SK-N-SH (cell line): ENCODE results near the gene SLC27A4. TPM values are rescaled to one million over a fixed set of nuclear protein-coding genes. Genes with fewer than 3 reads are reported as not detected.

Source experiments
- CTCF ChIA-PET: fragments of 300-600, 350-600 bp; formaldehyde crosslinking; extraction: SDS; loops from one replicate; lab custom pipeline; 2021; lab: Yijun Ruan, JAX
- POLR2A ChIA-PET: fragments of 350-600 bp; sonication (Branson Sonifier 250); formaldehyde crosslinking; extraction: SDS; loops from one replicate; lab custom pipeline; 2020; ENCODE audit warnings: antibody characterized with exemption, inconsistent platforms; lab: Yijun Ruan, JAX
- DNase-seq: peaks from one replicate; pipeline ENCODE4 v3.0.0; 2012
- H2AFZ ChIP-seq: fragments of 200-600 bp; sonication (generic); 2 replicates; pipeline ENCODE4 v1.8.1; 2016; ENCODE audit warnings: antibody characterized with exemption, mild to moderate bottlenecking, low read depth
- H3F3A ChIP-seq: fragments of 200-600 bp; sonication (generic); replicated peaks from 2 replicates; pipeline ENCODE3; 2016; ENCODE audit warnings: antibody characterized with exemption, mild to moderate bottlenecking; ENCODE audit not compliant: insufficient read depth
- H3K27ac ChIP-seq, 2 experiments: fragments of 200-500 bp in 1 of 2; fragments of 200-600 bp in 1 of 2; sonication (Bioruptor generic) in 1 of 2; sonication (generic), shearing (Covaris generic) in 1 of 2; 2 replicates each; pipeline versions ENCODE4 v1.5.1 to v1.6.1; 2014 to 2016; ENCODE audit warnings: low read depth in 2 of 2, inconsistent platforms in 1 of 2, low read length in 1 of 2, mild to moderate bottlenecking in 1 of 2, mixed read lengths in 1 of 2
- H3K27me3 ChIP-seq: fragments of 200-600 bp; sonication (generic), shearing (Covaris generic); 2 replicates; pipeline ENCODE4 v1.6.1; 2016; ENCODE audit warnings: mixed run types; ENCODE audit not compliant: insufficient read depth
- H3K36me3 ChIP-seq, 2 experiments: fragments of 200-500 bp in 1 of 2; fragments of 200-600 bp in 1 of 2; sonication (Bioruptor generic) in 1 of 2; sonication (generic) in 1 of 2; replicated peaks in 1 of 2; 2 replicates each; pipeline versions ENCODE3 to v1.5.1; 2014 to 2016; ENCODE audit warnings: low read length in 1 of 2, mild to moderate bottlenecking in 1 of 2; ENCODE audit not compliant: insufficient read depth in 2 of 2, control insufficient read depth in 1 of 2
- H3K4me1 ChIP-seq, 2 experiments: fragments of 200-500 bp in 1 of 2; fragments of 200-600 bp in 1 of 2; sonication (Bioruptor generic) in 1 of 2; sonication (generic), shearing (Covaris generic) in 1 of 2; 2 replicates each; pipeline versions ENCODE4 v1.5.1 to v1.6.1; 2014 to 2016; ENCODE audit warnings: low read depth in 1 of 2, low read length in 1 of 2, mixed run types in 1 of 2; ENCODE audit not compliant: insufficient read depth in 2 of 2, control insufficient read depth in 1 of 2
- H3K4me2 ChIP-seq: fragments of 200-600 bp; sonication (generic), shearing (Covaris generic); 2 replicates; pipeline ENCODE4 v1.6.1; 2017; ENCODE audit warnings: mixed run types
- H3K4me3 ChIP-seq, 2 experiments: fragments of 200-500 bp in 1 of 2; fragments of 200-600 bp in 1 of 2; sonication (Bioruptor generic) in 1 of 2; sonication (generic), shearing (Covaris generic) in 1 of 2; 2 replicates each; pipeline versions ENCODE4 v1.5.1 to v1.8.1; 2014 to 2016; ENCODE audit warnings: low read depth in 2 of 2, inconsistent platforms in 1 of 2, low read length in 1 of 2, mild to moderate bottlenecking in 1 of 2, mixed read lengths in 1 of 2, moderate library complexity in 1 of 2
- H3K79me2 ChIP-seq: fragments of 200-600 bp; sonication (generic); 2 replicates; pipeline ENCODE4 v1.8.1; 2017; ENCODE audit warnings: mild to moderate bottlenecking; ENCODE audit not compliant: insufficient read depth
- H3K9ac ChIP-seq: fragments of 200-600 bp; sonication (generic); 2 replicates; pipeline ENCODE4 v1.6.1; 2017; ENCODE audit warnings: mixed run types
- H3K9me2 ChIP-seq: fragments of 200-600 bp; sonication (generic); 2 replicates; pipeline ENCODE4 v1.6.1; 2017; ENCODE audit warnings: mixed run types
- H3K9me3 ChIP-seq: fragments of 200-600 bp; sonication (generic); 2 replicates; pipeline ENCODE4 v1.6.1; 2017; ENCODE audit warnings: mixed run types, mild to moderate bottlenecking, moderate library complexity
- H4K20me1 ChIP-seq: fragments of 200-600 bp; sonication (generic); 2 replicates; pipeline ENCODE4 v1.6.1; 2017; ENCODE audit warnings: mild to moderate bottlenecking, mixed run types; ENCODE audit not compliant: insufficient read depth
- EZH2phosphoT487 ChIP-seq: fragments of 200-600 bp; sonication (generic); IDR thresholded peaks from 2 replicates; pipeline ENCODE4 v1.6.1; 2017; ENCODE audit warnings: low read depth, mixed run types, mild to moderate bottlenecking, antibody characterized with exemption, moderate library complexity, borderline replicate concordance
- FOSL2 ChIP-seq: IDR thresholded peaks from 2 replicates; pipeline ENCODE4 v1.4.0; 2012; ENCODE audit warnings: low read depth, mild to moderate bottlenecking, moderate library complexity, borderline replicate concordance
- IRF3 ChIP-seq: fragments of 150-350 bp; IDR thresholded peaks from 2 replicates; pipeline ENCODE4 v1.6.1; 2016; ENCODE audit warnings: mild to moderate bottlenecking, low read depth, low read length
- JUND ChIP-seq: IDR thresholded peaks from 2 replicates; pipeline ENCODE4 v1.4.0; 2012
- MEF2A ChIP-seq: IDR thresholded peaks from 2 replicates; pipeline ENCODE4 v1.4.0; 2012; ENCODE audit warnings: low read depth, borderline replicate concordance
- MXI1 ChIP-seq: IDR thresholded peaks from 2 replicates; pipeline ENCODE4 v1.6.1; 2012; ENCODE audit warnings: mild to moderate bottlenecking, low read depth, low read length, improper control_type of control experiment
- NRF1 ChIP-seq: IDR thresholded peaks from 2 replicates; pipeline ENCODE4 v1.6.1; 2012; ENCODE audit warnings: low read depth, mild to moderate bottlenecking, low read length
- REST ChIP-seq: IDR thresholded peaks from 2 replicates; pipeline ENCODE4 v1.6.1; 2012; ENCODE audit warnings: mild to moderate bottlenecking, low read depth, low read length, moderate library complexity
- RFX5 ChIP-seq: IDR thresholded peaks from 2 replicates; pipeline ENCODE4 v1.6.1; 2012; ENCODE audit warnings: mild to moderate bottlenecking, improper control_type of control experiment, low read length
- RXRA ChIP-seq: IDR thresholded peaks from 2 replicates; pipeline ENCODE4 v1.4.0; 2012; ENCODE audit warnings: low read depth, mild to moderate bottlenecking, borderline replicate concordance
- SMC3 ChIP-seq: IDR thresholded peaks from 2 replicates; pipeline ENCODE4 v1.6.1; 2012; ENCODE audit warnings: low read depth, low read length, improper control_type of control experiment
- TAF1 ChIP-seq: IDR thresholded peaks from 2 replicates; pipeline ENCODE4 v1.6.1; 2012; ENCODE audit warnings: low read depth, mild to moderate bottlenecking, low read length, moderate library complexity, borderline replicate concordance
- TCF12 ChIP-seq: IDR thresholded peaks from 2 replicates; pipeline ENCODE4 v1.4.0; 2012
- TEAD4 ChIP-seq: IDR thresholded peaks from 2 replicates; pipeline ENCODE4 v1.4.0; 2012; ENCODE audit warnings: mild to moderate bottlenecking, borderline replicate concordance; ENCODE audit not compliant: insufficient read depth
- YY1 ChIP-seq: IDR thresholded peaks from 2 replicates; pipeline ENCODE4 v1.4.0; 2012; ENCODE audit warnings: low read depth, mild to moderate bottlenecking
- WGBS: methylation state at CpG from one replicate; pipeline ENCODE4 v1.1.6; 2017; ENCODE audit warnings: low lambda C conversion rate; 5-methylcytosine and 5-hydroxymethylcytosine counted together
- polyA plus RNA-seq, 3 experiments: library from polyadenylated mRNA; depleted of rRNA; stranded (reverse); fragments of >200 nt; gene quantifications; 2 replicates each; pipeline ENCODE4 v1.2.3, GENCODE V29; 2012
- TF ChIP-seq, protein P1 (sequence below): IDR thresholded peaks from 2 replicates; pipeline ENCODE4 v1.4.0; 2012; ENCODE audit warnings: low read depth, borderline replicate concordance

SLC27A4 gene
- polyA plus RNA-seq, 1 of the 3 experiments (the other 2 are of a cell fraction): 24.1 TPM

DNA sequence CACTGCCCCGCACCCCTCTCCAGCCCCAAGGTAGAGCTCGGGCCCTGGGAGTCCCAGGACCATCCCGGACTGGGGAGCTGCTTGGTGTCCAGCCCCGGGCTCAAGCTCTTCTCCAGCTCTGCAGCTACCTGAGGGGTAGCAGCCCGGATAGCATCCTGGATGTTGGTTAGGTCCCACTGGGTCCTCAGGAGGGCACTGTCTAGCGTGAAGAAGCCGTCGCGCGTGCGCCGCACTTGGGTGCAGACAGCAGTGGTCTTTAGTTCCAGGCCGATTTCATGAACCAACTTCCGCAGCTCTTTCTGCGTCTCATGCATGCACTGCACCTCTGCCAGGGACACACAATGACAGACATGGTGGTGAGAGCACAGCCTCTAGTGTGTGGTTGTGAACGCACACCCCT, 30.8 kb upstream of the SLC27A4 start:
- H3K9me3 ChIP-seq: no peaks in the 10 kb centered on the region
- no peak overlapping the region for H3K4me2 ChIP-seq
- POLR2A ChIA-PET: interaction anchor here (0.7 to 1.5 kb wide), 3 partner anchors 9 to 12 kb away, joined by 3 to 4 read pairs (median 4); no protein-coding TSS in a partner anchor
- no peaks in the 10 kb centered on the region for H3K9me2 ChIP-seq
- no peaks in the 10 kb centered on the region for H3K27me3 ChIP-seq
- peaks cover 43% of the 10 kb centered on the region for H3F3A ChIP-seq
- H3K79me2 ChIP-seq: no peaks in the 10 kb centered on the region
- peaks cover 0 to 12% of the 10 kb centered on the region in 2 experiments; a peak in 1 of 4 replicates for H3K4me1 ChIP-seq
- no peaks in the 10 kb centered on the region for H4K20me1 ChIP-seq
- H3K36me3 ChIP-seq: peaks cover 26 to 37% of the 10 kb centered on the region in 2 experiments
- no peak for DNase-seq
- CTCF ChIA-PET: interaction anchor here (1.3 to 3.2 kb wide), 4 partner anchors 12 to 112 kb away, joined by 4 to 19 read pairs (median 6); partner anchors contain the start of gene TRUB2
- H3K4me3 ChIP-seq: no peak overlapping the region
- H2AFZ ChIP-seq: no peak overlapping the region
- 89% methylated on average over 3 of the region's 16 CpGs for WGBS
- no peak overlapping the region for H3K9ac ChIP-seq
- H3K27ac ChIP-seq: no peak overlapping the region
- TF ChIP-seq FOSL2 (no peak), YY1 (no peak), MEF2A (no peak), EZH2phosphoT487 (no peak), TEAD4 (no peak), IRF3 (no peak), RXRA (no peak), TCF12 (no peak), JUND (no peak), MXI1 (no peak), TAF1 (no peak), NRF1 (no peak), SMC3 (no peak), RFX5 (no peak)
- TF ChIP-seq, protein P1, sequence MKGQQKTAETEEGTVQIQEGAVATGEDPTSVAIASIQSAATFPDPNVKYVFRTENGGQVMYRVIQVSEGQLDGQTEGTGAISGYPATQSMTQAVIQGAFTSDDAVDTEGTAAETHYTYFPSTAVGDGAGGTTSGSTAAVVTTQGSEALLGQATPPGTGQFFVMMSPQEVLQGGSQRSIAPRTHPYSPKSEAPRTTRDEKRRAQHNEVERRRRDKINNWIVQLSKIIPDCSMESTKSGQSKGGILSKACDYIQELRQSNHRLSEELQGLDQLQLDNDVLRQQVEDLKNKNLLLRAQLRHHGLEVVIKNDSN: no peak

GRCh38 chr9:128310461-128310860, 29.9 kb upstream of the SLC27A4 start:
- Histone ChIP-seq H3K9me3 (no peaks in the 10 kb centered on the region), H3K36me3 (peaks cover 30 to 44% of the 10 kb centered on the region in 2 experiments), H3K4me1 (peaks cover 0 to 12% of the 10 kb centered on the region in 2 experiments; a peak in 1 of 4 replicates), H3K4me3 (no peak overlapping the region), H3K9me2 (no peaks in the 10 kb centered on the region), H3K9ac (no peak overlapping the region), H3K27me3 (no peaks in the 10 kb centered on the region), H3F3A (peaks cover 39% of the 10 kb centered on the region), H2AFZ (no peak overlapping the region), H3K4me2 (no peak overlapping the region), H3K79me2 (no peaks in the 10 kb centered on the region), H4K20me1 (no peaks in the 10 kb centered on the region), H3K27ac (no peak overlapping the region)
- WGBS: 98% methylated on average over 7 of the region's 10 CpGs
- no peak for DNase-seq
- POLR2A ChIA-PET: interaction anchor here (0.7 to 1.4 kb wide), 2 partner anchors 8 to 12 kb away, joined by 3 to 4 read pairs; no protein-coding TSS in a partner anchor
- TF ChIP-seq NRF1 (no peak), REST (no peak), IRF3 (no peak), EZH2phosphoT487 (no peak)
- CTCF ChIA-PET: interaction anchor here (0.8 to 3.2 kb wide), 6 partner anchors 9 to 111 kb away, joined by 3 to 19 read pairs (median 5); partner anchors contain the start of gene TRUB2
